ENCODE data around the gene PAFAH1B2. TPM values are rescaled to one million over a fixed set of nuclear protein-coding genes. Genes with fewer than 3 reads are reported as not detected.

The PAFAH1B2 gene
- total and polyA plus RNA-seq, 3 donors from 2014 or later = 66.5 to 156 (median 150) TPM

- Histone ChIP-seq H3K27ac (peak overlapping the region; percentile 8 to 98), H3K27me3 (no peaks in the 10 kb centered on the region), H3K36me3 (ENCODE audit: low read depth, missing control alignments) (no peaks in the 10 kb centered on the region), H3K4me1 (peaks cover 24% of the 10 kb centered on the region), H3K9me3 (no peaks in the 10 kb centered on the region), H3K4me3 (peak overlapping the region; percentile 97 to 99)
- TF ChIP-seq, protein P1, sequence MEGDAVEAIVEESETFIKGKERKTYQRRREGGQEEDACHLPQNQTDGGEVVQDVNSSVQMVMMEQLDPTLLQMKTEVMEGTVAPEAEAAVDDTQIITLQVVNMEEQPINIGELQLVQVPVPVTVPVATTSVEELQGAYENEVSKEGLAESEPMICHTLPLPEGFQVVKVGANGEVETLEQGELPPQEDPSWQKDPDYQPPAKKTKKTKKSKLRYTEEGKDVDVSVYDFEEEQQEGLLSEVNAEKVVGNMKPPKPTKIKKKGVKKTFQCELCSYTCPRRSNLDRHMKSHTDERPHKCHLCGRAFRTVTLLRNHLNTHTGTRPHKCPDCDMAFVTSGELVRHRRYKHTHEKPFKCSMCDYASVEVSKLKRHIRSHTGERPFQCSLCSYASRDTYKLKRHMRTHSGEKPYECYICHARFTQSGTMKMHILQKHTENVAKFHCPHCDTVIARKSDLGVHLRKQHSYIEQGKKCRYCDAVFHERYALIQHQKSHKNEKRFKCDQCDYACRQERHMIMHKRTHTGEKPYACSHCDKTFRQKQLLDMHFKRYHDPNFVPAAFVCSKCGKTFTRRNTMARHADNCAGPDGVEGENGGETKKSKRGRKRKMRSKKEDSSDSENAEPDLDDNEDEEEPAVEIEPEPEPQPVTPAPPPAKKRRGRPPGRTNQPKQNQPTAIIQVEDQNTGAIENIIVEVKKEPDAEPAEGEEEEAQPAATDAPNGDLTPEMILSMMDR (IDR thresholded peaks at IDR 0.05) = no peak
- TF ChIP-seq POLR2A (IDR thresholded peaks at IDR 0.05) = no peak
- WGBS, 2 donors = 74 to 86% methylated on average over 10 of the region's 10 CpGs
- intact Hi-C loops (cut with DNase I; ENCODE audit: low total_unique reads) = no loop called here
- peak; percentile 12 for DNase-seq
Observed at GRCh38 chr11:117177534-117178209, 33.6 kb downstream of the PAFAH1B2 start.

- TF ChIP-seq, protein P1 (IDR thresholded peaks at IDR 0.05) = peak in 1 of 3 experiments; percentile 38
- TF ChIP-seq POLR2A (IDR thresholded peaks at IDR 0.05) = peak; percentile 95
- Histone ChIP-seq H3K27me3 (no peaks in the 10 kb centered on the region), H3K4me1 (peaks cover 18% of the 10 kb centered on the region), H3K9me3 (no peaks in the 10 kb centered on the region), H3K27ac (peak within 1 kb of the TSS; percentile 94 to 98), H3K4me3 (peak within 1 kb of the TSS; percentile 97 to 99), H3K36me3 (ENCODE audit: low read depth, missing control alignments) (no peaks in the 10 kb centered on the region)
- 1 to 3% methylated on average over 19 to 51 of the region's 51 CpGs for WGBS, 2 donors
- intact Hi-C loops (cut with DNase I; ENCODE audit: low total_unique reads) = no loop called here
- DNase-seq = peak; percentile 98
Observed at GRCh38 chr11:117178210-117179034, 34.3 kb downstream of the PAFAH1B2 start, which contains the start of gene SIDT2. TSS of gene SIDT2 (plus strand) at chr11:117178743. CDS start at chr11:117179264, 521 bp downstream.

DNA sequence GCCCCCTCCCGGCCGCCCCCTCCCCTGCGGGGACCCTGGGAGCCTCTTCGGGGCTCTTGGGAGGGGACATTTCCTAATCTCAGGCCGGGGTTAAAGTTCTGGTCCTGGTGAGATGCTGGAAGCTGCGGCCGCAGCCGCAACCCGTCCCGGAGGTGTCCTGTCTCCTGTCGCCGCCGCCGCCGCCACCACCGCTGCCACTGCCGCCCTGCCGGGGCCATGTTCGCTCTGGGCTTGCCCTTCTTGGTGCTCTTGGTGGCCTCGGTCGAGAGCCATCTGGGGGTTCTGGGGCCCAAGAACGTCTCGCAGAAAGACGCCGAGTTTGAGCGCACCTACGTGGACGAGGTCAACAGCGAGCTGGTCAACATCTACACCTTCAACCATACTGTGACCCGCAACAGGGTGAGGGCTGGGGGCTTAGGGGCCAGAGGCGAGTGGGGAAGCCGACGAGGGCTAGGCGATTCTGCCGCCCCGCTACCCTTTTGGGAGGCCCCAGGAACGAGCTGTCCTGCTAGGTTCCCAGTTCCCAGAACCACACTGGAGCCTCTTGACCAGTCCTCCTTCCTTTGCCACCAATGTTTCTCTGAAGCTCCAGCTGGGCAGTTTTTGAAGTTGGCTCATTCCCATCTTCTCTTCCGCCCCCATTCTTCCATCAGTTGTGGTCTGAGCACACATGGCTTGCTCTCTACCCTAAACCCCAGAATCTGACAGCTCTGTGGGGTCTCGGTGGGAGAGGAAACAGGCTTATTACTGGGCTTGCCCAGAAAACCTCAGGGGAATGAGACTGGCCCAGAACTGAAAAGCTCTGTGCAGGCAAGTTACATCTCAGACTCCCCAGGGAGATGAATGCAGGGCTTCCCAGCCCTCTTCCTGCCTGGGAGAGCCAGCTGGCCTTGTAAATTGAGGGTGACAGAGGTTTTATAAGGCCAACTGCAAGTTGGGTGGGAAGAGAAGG, 35.2 kb downstream of the PAFAH1B2 start:
- Histone ChIP-seq H3K36me3 (ENCODE audit: low read depth, missing control alignments) (no peaks in the 10 kb centered on the region), H3K9me3 (no peaks in the 10 kb centered on the region), H3K4me3 (peak overlapping the region; percentile 97 to 99), H3K27ac (peak overlapping the region; percentile 94 to 98), H3K4me1 (peaks cover 18% of the 10 kb centered on the region), H3K27me3 (no peaks in the 10 kb centered on the region)
- WGBS, 2 donors = 1% methylated on average over 18 to 33 of the region's 39 CpGs
- DNase-seq = peak; percentile 44
- TF ChIP-seq, protein P1 (IDR thresholded peaks at IDR 0.05) = no peak
- TF ChIP-seq POLR2A (IDR thresholded peaks at IDR 0.05) = no peak
- intact Hi-C loops (cut with DNase I; ENCODE audit: low total_unique reads) = no loop called here

- Histone ChIP-seq H3K4me3 (peak overlapping the region; percentile 97 to 99), H3K36me3 (ENCODE audit: low read depth, missing control alignments) (no peaks in the 10 kb centered on the region), H3K27ac (peak overlapping the region; percentile 94 to 98), H3K27me3 (no peaks in the 10 kb centered on the region), H3K4me1 (peaks cover 18% of the 10 kb centered on the region), H3K9me3 (no peaks in the 10 kb centered on the region)
- 16 to 31% methylated on average over 4 of the region's 4 CpGs for WGBS, 2 donors
- peak; percentile 16 for DNase-seq
- TF ChIP-seq, protein P1 (IDR thresholded peaks at IDR 0.05) = no peak
- no peak for TF ChIP-seq POLR2A (IDR thresholded peaks at IDR 0.05)
- intact Hi-C loops (cut with DNase I; ENCODE audit: low total_unique reads) = no loop called here
Observed at GRCh38 chr11:117180020-117180419, 35.9 kb downstream of the PAFAH1B2 start.

Measured in testis (tissue), 3 donors.